Measurements from ENCODE around the gene GNAO1. TPM values are rescaled to one million over a fixed set of nuclear protein-coding genes. Genes with fewer than 3 reads are reported as not detected.

Gene GNAO1
- total RNA-seq, 1 donor from 2014 or later = 1.2 TPM

DNA sequence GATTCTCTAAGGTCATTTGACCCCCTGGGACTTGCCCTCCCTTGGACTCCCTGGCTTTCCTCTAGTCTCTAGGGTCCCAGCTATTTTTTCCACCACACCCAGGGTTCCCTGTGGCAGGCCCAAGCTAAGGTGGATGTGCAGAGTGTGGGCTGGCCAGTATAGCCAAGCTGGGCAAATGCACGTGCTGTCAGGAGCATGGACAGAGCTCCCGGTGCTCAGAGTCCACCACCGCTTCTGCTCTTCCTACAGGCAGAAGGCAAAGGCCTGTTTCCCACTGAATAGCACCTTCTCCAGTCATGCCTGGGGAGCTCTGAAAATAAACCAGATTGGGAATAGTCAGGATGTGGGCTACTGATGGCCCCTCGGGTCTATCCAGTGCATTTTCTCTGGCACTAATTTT, 53.3 kb downstream of the GNAO1 start:
- DNase-seq (ENCODE audit: low spot score) = no peak
- Mint-ChIP-seq H3K9me3 (ENCODE audit: low read depth) (no peaks in the 10 kb centered on the region), H3K27ac (ENCODE audit: unreplicated experiment) (no peak overlapping the region), H3K4me3 (ENCODE audit: unreplicated experiment) (no peak overlapping the region), H3K4me1 (ENCODE audit: low read depth) (peaks cover 15% of the 10 kb centered on the region), H3K36me3 (ENCODE audit: low read depth) (no peaks in the 10 kb centered on the region), H3K27me3 (ENCODE audit: low read depth) (peaks cover 6% of the 10 kb centered on the region)
- TF ChIP-seq, protein P1, sequence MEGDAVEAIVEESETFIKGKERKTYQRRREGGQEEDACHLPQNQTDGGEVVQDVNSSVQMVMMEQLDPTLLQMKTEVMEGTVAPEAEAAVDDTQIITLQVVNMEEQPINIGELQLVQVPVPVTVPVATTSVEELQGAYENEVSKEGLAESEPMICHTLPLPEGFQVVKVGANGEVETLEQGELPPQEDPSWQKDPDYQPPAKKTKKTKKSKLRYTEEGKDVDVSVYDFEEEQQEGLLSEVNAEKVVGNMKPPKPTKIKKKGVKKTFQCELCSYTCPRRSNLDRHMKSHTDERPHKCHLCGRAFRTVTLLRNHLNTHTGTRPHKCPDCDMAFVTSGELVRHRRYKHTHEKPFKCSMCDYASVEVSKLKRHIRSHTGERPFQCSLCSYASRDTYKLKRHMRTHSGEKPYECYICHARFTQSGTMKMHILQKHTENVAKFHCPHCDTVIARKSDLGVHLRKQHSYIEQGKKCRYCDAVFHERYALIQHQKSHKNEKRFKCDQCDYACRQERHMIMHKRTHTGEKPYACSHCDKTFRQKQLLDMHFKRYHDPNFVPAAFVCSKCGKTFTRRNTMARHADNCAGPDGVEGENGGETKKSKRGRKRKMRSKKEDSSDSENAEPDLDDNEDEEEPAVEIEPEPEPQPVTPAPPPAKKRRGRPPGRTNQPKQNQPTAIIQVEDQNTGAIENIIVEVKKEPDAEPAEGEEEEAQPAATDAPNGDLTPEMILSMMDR (IDR thresholded peaks at IDR 0.05) = no peak

DNA sequence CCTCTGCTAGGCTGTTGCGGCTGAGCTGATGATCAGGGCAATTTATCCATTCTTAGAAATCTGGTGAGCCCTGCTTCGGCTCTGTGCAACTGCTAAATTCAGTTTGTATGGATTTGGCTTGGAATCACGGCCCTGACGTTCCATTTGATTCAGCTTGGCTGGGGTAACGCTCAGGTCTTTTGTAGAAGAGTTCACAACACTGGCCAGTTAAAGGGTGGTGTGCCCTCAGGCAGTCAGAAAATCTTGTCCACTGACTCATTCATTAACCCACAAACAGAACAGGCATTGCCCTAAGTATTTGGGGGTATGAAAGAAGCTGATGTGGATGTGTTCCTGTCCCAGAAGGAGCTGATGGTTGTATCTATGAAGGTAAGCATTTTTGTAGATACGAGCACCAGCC, 53.9 kb downstream of the GNAO1 start:
- peaks cover 8% of the 10 kb centered on the region for H3K27me3 Mint-ChIP-seq (ENCODE audit: low read depth)
- peaks cover 15% of the 10 kb centered on the region for H3K4me1 Mint-ChIP-seq (ENCODE audit: low read depth)
- no peak overlapping the region for H3K4me3 Mint-ChIP-seq (ENCODE audit: unreplicated experiment)
- no peaks in the 10 kb centered on the region for H3K36me3 Mint-ChIP-seq (ENCODE audit: low read depth)
- no peak for DNase-seq (ENCODE audit: low spot score)
- no peaks in the 10 kb centered on the region for H3K9me3 Mint-ChIP-seq (ENCODE audit: low read depth)
- TF ChIP-seq, protein P1 (IDR thresholded peaks at IDR 0.05) = no peak
- H3K27ac Mint-ChIP-seq (ENCODE audit: unreplicated experiment) = peak overlapping the region; percentile 61

DNA sequence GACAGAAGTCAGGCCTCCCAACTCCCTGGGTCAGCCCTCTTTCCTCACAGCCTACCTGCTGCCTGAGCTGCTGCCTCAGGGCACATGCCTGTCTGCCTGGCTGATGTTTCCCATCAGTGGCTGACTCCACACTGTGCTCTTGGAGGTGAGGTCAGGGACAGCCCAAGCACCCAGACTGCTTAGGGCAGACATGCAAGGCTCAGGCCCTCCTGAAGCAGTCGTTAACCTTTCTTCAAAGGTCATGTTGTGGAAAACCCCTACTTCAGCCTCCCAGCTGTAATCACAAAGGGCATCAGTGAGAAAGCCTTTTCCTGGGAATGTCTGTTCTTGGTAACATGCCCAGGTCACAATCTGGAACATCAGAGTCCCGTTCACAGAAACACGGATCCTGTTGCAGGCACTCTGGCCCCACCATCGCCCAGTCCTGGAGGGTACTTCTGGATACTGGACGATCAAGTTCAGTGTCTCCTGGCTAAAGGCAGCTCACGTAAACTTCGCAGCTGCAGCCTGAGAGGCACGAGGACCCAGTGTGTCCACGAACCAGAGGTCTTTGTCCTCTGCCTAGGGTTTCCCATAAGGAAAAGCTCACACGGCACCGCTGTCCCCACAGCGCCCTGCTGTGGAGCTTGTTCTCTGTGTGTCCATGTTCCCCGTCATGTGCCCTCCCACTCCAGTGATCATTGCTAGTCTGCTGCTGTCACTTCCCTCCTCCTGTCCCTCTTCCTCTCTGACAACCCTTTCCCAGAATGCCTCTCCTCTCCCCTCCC, 54.9 kb downstream of the GNAO1 start:
- TF ChIP-seq, protein P1 (IDR thresholded peaks at IDR 0.05) = no peak
- peaks cover 15% of the 10 kb centered on the region for H3K4me1 Mint-ChIP-seq (ENCODE audit: low read depth)
- peaks cover 4% of the 10 kb centered on the region for H3K27me3 Mint-ChIP-seq (ENCODE audit: low read depth)
- no peak overlapping the region for H3K4me3 Mint-ChIP-seq (ENCODE audit: unreplicated experiment)
- no peak for DNase-seq (ENCODE audit: low spot score)
- peak overlapping the region; percentile 22 for H3K27ac Mint-ChIP-seq (ENCODE audit: unreplicated experiment)
- H3K9me3 Mint-ChIP-seq (ENCODE audit: low read depth) = no peaks in the 10 kb centered on the region
- no peaks in the 10 kb centered on the region for H3K36me3 Mint-ChIP-seq (ENCODE audit: low read depth)

DNA sequence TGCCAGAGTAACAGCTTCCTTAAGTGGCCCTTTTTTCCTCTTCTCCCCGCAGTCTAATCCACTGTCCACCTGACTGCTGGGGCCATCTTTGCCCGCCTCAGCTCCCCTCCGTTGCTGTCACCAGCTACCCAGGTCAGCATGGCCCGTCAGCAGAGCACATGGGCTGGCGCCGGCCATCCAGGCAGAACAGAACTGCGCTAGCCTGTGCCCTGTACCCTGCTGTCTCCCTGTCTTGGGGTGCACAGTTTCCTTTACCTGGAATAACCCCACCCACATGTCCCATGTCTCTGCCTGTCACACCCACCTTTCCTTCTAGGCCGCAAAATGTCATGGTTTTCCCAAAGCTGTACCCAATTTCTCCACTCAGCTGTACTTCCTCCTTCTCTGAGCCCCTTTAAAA, 55.7 kb downstream of the GNAO1 start:
- H3K27me3 Mint-ChIP-seq (ENCODE audit: low read depth) = peaks cover 4% of the 10 kb centered on the region
- TF ChIP-seq, protein P1 (IDR thresholded peaks at IDR 0.05) = no peak
- no peak overlapping the region for H3K4me3 Mint-ChIP-seq (ENCODE audit: unreplicated experiment)
- H3K36me3 Mint-ChIP-seq (ENCODE audit: low read depth) = no peaks in the 10 kb centered on the region
- H3K4me1 Mint-ChIP-seq (ENCODE audit: low read depth) = peaks cover 15% of the 10 kb centered on the region
- no peak overlapping the region for H3K27ac Mint-ChIP-seq (ENCODE audit: unreplicated experiment)
- DNase-seq (ENCODE audit: low spot score) = no peak
- no peaks in the 10 kb centered on the region for H3K9me3 Mint-ChIP-seq (ENCODE audit: low read depth)

DNA sequence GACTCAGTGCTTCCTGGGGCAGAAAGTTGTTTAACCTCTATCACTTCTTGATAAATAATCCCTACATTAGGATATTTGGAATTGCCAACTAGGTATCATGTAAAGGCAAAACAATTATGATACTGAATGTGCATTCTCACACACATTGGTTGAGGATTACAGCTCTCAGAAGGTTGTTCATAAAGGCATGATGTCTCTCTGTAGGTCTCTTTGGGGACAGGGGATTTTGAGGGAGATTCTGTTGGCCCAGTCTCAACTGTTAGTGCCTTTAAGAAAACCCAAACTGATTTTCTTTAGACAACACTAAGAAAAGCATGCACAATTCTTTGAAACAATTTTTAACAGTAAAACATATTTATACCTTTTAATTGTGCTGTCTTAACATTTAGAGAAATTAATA, 56.5 kb downstream of the GNAO1 start:
- TF ChIP-seq, protein P1 (IDR thresholded peaks at IDR 0.05) = no peak
- no peak for DNase-seq (ENCODE audit: low spot score)
- H3K36me3 Mint-ChIP-seq (ENCODE audit: low read depth) = no peaks in the 10 kb centered on the region
- no peak overlapping the region for H3K4me3 Mint-ChIP-seq (ENCODE audit: unreplicated experiment)
- H3K4me1 Mint-ChIP-seq (ENCODE audit: low read depth) = peaks cover 15% of the 10 kb centered on the region
- H3K27me3 Mint-ChIP-seq (ENCODE audit: low read depth) = peaks cover 4% of the 10 kb centered on the region
- H3K9me3 Mint-ChIP-seq (ENCODE audit: low read depth) = no peaks in the 10 kb centered on the region
- no peak overlapping the region for H3K27ac Mint-ChIP-seq (ENCODE audit: unreplicated experiment)
